HPDE6-E6E7 (cell line): ENCODE data around the gene SLC2A3.
"Not testable (repeated sequence)": the region's sequence is repeated elsewhere in the genome, so short reads cannot be mapped to it uniquely, and the experiment has no call there.

Source experiments
- DNase-seq: peaks from one replicate; pipeline ENCODE4 v3.0.0; 2011; ENCODE audit warnings: missing footprints; ENCODE audit errors: extremely low spot score

The SLC2A3 gene

DNA sequence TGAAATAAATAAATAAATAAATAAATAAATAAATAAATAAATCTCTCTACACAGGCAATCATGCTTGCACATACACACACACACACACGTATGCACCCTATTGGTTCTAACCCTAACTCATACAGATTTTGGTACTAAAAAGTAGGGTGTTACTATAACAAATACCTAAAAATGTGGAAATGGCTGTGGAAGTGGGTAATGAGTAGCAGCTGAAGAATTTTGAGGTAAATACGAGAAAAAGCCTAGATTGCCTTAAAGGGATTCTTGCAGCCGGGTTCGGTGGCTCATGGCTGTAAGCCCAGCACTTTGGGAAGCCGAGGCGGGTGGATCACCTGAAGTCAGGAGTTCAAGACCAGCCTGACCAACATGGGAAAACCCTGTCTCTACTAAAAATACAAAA is 15.7 kb upstream of the SLC2A3 start:
- no peak for DNase-seq

DNA sequence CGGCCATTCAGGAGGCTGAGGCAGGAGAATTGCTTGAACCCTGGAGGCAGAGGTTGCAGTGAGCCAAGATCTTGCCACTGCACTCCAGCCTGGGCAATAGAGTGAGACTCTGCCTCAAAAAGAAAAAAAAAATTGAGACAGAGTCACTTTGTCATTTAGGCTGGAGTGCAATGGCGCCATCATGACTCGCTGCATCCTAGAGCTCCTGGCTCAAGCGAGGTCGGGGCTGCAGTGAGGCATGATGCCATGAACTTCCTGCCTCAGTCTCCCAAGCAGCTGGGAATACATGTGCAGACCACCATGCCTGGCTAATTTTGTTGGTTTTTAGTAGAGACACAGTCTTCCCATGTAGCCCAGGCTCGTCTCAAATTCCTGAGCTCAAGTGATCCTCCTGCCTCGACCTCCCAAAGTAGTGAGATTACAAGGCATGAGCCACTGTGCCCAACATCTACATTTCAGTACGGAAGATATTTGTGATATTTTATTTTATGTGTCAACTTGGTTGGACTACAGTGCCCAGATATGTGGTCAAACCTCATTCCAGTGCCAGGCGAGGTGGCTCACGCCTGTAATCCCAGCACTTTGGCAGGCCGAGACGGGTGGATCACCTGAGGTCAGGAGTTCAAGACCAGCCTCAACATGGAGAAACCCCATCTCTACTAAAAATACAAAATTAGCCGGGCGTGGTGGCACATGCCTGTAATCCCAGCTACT is 14.4 kb upstream of the SLC2A3 start:
- DNase-seq: not testable (repeated sequence)

DNA sequence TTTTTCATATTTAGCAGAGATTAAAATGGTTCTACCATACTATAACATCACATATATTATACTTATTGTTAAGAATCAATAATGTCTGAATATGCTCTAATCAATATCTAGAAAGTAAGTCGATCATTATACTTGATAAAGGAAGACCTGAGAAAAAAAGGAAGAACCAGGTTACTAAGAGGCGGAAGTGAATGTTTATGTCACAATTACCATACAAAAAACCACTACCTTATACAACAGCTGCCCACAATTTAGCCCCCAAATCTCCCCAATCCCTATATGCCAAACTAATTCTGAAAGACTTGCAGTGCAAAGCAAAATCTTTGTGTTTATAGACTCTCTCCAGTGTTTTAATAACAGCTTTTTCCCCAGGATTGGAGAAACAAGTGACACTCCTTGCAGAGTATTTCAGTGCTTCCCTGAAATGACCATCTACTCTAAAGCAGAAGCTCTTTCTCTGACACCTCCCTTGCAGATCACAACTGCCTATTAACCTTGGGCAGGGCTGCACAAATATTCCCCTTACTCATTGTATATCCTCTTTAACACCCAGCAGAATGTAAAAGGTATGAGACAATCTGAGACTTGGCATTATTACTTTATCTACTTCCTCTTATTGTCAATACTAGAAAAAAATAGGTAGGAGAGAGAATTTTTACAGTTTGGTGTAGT is 12.7 kb upstream of the SLC2A3 start:
- DNase-seq: no peak

DNA sequence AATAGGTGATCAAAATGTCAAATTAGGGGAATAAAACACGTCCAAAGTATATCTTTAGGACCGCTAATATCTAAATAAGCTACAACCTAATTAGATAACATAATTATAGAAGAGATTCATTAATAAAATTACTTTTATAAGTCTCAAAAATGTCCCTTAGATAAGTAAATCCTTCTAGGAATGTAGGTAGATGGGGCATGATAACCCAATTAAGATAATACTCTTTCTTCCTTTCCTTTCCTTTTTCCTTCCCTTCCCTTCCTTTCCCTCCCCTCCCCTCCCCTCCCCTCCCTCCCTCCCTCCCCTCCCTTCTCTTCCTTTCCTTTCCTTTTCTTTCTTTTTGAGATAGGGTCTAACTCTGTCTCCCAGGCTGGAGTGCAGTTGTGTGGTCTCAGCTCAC is 11.0 kb upstream of the SLC2A3 start:
- DNase-seq: no peak

DNA sequence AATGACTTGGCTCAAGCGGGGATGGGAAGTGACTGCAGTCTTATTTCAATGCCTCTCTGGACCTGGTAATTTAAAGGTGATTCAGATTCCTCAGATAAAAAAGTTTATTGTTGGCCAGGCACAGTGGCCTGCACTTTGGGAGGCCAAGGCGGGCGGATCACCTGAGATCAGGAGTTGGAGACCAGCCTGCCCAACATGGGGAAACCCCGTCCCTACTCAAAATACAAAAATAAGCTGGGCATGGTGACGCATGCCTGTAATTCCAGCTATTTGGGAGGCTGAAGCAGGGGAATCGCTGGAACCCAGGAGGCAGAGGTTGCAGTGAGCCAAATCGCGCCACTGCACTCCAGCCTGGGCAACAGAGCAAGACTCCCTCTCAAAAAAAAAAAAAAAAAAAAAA is 8.8 kb upstream of the SLC2A3 start:
- DNase-seq: not testable (repeated sequence)

DNA sequence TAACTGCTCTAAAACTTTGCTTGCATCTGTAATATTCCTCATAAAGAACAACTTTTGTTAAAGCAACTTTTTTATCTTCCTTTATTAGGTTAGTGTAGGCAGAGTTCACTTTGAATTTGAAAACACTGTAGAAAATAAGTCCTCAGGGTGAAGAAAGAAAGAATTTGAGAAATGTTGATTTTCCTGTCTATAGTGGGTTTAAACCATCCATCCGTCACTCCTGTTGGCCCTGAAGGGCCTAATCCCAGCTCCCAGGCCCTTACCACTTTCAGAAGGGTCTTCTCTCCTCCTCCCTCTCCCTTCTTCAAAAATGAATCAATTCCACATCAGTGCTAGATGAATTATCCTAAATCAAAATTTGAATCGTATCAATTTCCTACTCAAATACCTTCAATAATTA is 4.9 kb upstream of the SLC2A3 start:
- DNase-seq: no peak

DNA sequence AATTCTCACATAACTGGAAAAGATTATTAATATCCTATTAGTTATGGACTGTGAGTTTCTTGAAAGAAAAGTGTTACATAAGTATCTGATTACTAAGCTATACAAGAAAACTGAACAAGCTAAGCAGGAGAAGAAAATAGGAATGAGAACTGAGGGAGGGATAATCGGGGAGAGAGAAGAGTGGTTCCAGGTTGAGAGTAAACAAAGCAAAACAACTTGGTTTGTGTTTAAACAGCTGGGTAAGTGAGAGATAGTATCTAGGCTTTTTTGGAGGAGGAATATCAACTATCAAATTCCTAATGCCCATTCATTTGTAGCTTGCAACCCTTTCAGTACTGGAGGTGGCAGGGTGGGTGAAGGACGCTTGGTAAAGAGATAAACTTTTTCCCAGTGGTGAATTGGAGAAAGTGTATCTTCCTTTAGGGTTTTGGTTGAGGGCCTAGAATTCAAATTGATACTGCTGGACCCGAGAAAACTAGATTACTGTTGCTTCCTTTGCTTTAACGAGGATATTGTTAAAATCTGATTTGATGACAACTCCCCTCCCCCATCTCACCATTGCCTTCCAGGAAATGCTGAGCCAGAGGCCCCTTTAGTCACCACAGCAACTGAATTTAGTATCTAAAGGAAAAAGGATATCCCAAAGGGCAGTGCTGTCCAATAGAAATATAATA is 2.0 kb upstream of the SLC2A3 start:
- no peak for DNase-seq

DNA sequence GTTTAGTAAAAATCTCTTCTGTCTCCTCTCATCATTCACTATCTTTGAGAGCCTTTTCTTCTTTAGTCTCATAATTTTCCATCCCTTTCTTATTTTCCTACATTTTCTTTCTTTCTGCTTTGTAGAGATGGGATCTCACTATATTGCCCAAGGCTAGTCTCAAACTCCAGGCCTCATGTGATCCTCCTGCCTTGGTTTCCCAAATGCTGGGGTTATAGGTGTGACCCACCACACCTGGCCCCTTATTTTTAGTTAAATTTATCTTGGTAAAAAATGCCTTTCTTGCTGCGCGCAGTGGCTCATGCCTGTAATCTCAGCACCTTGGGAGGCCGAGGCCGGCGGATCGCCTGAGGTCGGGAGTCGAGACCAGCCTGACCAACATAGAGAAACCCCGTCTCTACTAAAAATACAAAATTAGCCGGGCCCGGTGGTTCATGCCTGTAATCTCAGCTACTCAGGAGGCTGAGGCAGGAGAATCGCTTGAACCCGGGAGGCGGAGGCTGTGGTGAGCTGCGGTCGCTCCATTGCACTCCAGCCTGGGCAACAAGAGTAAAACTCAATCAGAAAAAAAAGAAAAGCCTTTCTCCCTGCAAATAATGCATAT is 996 bp downstream of the SLC2A3 start:
- no peak for DNase-seq

DNA sequence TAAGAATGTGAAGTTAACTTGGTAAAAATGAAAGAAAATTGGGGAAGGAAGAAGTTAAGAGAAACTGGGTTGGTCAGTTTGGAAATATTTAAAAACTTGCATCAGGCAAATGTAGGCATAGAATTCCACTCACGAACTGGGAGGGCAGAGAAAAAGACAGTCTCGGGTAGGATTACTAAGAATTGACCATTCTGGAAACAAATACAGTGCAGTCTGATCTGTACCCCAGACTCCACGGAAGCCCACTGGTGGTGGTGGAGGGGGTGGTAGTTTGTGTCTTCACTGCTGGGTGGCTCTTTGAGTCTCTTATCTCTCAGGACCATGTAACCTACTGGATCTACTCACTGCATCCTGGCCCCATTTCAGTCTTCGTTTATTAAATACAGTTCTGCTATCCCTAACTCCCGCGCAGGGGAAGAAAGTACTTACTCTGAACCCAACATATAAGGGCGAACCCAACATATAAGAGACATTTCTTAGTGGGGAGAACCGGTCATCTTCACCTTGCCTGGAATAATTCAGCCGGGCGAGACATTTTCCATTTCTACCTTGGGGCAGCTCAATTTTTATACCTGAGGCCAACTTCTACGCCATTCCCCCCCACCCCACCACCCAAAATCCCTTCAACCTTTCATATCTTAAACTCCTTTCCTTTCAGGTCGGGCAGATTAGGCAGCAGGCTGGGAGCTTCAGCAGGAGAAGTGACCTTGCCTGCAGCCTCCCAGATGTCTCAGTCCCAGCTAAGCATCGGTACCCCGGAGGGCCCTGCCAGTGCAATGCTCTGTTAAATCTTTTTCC is 1.7 kb downstream of the SLC2A3 start:
- DNase-seq: no peak

DNA sequence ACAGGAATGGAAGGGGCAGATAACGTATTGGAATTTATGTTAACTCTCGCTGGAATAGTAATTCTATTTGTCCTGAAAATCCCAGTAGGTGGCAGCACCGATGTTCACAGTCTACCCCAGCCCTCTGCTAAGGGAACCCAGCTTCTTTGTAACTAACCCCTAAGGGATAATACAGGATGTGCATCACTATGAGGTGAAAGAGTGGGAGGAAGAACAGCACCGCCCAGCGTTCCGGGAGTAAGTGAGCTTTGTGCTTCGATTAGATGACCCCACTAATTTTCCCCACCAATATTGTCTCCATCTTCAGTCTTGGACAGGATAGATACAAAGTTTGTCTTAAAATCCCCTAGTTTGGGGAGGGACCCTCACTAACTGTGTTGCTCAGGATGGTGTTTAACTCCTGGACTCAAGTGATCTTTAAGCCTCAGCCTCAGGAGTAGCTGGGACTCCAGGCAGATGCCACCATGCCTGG is 2.7 kb downstream of the SLC2A3 start:
- DNase-seq: peak; percentile 67

DNA sequence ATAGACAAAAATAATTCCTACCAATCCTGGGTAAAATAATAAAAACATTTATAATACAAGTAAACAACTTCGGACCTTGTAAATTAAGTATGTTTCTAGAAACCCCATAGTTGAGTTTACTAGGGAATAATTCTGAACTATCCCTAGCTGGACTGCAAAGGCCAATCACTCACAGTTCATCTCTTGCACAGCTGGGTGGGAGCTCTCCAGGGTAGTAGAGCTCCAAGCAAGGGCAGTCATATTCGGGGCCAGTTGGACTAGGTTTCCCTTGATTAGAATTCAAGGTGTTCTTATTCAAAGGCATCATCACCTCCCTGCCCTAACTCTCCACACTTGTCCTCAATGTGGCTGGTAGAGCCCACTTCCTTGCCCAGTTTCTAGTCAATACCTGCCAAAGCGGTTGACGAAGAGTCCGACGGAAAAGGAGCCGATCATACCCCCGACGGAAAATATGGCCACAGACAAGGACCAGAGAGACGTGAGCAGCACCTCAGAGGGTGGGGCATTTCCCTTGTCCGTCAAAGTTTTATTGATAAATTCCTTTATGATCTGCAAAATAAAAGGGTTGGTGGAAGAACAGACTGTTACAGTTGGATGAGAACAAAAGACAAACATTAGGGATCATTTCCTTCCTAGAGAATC is 3.3 kb downstream of the SLC2A3 start:
- not testable (repeated sequence) for DNase-seq

DNA sequence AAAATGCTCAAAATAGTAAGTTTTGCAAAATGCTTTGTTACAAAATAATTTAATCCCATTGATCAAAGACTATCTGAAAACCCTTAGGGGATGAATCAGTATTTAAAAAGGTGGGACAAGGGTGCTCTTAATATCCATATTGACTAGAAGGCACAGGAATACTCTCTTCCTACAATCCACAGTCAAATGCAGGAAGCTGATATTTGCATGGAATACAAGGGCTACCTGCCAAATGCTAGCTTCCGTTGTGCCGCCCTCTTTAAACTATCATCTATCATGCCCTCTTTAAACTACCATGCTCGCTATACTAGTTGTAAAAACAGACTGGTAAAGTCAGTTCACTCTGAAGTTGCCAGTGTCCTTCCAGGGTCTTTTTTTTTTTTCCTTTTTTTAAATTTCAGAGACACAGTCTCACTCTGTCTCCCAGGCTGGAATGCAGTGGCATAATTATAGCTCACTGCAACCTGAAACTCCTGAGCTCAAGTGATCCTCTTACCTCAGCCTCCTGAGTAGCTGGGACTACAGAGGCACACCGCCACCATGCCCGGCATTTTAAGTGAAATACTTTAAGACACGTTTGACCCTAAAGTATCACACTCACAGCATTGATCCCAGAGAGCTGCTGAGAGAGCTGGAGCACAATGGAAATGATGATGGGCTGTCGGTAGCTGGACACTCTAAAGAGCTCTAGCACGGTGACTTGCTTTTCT is 6.7 kb downstream of the SLC2A3 start:
- no peak for DNase-seq

DNA sequence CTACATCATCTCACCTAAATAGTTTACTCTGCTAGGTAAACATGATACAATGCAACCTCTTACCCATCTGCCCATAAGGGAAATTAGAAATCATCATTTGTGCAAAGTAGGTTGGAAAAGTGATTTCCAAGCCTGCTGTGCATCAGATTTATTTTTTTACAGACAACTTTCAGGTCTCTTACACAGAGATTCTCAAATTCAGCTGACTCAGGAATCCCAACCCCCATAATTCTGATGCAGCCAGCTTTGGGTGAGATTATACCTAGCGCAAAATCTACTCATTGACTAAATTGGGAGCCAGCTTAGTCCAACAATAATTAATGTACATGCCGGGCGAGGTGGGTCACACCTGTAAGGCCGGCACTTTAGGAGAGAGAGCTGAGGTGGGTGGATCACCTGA is 8.5 kb downstream of the SLC2A3 start:
- no peak for DNase-seq

DNA sequence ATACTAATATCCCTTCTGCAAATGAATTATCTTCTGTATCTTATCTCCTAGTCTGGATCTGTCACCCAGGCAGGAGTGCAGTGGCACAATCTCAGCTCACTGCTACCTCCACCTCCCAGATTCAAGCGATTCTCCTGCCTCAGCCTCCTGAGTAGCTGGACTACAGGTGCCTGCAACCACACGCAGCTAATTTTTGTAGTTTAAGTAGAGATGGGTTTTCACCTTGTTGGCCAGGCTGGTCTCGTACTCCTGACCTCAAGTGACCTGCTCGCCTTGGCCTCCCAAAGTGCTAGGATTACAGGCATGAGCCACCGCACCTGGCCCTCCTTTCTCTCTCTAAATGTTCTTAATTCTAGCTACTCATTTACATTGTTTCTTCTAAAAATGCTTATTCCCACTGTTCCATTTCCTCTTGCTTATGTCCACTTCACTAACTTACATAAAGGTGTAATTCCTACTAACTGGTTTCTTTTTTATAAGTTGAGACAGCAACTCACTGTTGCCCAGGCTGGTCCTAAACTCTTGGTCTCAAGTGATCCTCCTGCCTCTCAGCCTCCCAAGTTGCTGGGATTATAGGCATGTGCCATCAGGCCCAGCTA is 9.8 kb downstream of the SLC2A3 start:
- DNase-seq: not testable (repeated sequence)

DNA sequence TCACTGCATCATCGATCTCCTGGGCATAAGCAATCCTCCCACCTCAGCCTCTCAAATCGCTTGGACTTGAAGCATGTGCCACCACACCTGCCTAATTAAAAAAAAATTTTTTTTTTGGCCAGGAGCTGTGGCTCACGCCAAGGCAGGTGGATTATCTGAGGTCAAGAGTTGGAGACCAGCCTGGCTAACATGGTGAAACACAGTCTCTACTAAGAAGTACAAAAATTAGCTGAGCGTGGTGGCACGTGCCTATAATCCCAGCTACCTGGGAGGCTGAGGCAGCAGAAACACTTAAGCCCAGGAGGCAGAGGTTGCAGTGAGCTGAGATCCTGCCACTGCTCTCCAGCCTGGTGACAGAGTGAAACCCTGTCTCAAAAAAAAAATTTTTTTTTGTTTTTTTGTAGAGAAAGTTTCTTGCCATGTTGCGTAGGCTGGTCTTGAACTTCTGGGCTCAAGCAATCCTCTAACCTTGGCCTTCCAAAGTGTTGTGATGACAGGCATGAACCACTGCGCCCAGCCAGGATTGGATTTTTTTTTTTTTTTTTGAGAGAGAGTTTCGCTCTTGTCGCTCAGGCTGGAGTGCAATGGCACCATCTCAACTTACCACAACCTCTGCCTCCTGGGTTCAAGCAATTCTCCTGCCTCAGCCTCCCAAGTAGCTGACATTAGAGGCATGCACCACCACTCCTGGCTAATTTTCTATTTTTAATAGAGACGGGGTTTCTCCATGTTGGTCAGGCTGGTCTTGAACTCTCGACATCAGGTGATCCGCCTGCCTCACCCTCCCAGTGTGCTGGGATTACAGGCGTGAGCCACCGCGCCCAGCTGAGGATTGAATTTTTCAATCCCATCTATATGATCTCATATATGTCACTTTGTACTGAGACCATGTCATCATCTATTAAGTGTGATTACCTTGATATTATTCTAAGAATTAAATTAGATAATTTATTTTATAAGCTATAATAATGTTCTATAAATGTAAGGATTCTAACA is 12.4 kb downstream of the SLC2A3 start:
- no peak for DNase-seq

DNA sequence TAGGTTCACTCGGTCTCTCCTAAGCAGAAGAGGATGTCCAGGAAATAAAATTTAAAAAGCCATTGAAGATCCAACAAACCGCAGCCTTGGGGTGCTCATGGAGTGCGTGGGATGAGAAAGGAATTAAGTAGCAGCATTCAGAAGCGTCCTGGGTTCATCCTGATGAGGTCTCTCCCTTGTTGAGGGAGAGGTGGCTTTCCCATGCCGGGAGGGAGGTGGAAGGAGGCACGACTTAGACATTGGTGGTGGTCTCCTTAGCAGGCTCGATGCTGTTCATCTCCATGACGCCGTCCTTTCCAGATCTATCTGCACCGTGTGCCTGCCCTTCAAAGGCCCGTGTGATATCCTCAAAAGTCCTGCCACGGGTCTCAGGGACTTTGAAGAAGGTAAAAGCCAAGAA is 14.8 kb downstream of the SLC2A3 start:
- DNase-seq: not testable (repeated sequence)

DNA sequence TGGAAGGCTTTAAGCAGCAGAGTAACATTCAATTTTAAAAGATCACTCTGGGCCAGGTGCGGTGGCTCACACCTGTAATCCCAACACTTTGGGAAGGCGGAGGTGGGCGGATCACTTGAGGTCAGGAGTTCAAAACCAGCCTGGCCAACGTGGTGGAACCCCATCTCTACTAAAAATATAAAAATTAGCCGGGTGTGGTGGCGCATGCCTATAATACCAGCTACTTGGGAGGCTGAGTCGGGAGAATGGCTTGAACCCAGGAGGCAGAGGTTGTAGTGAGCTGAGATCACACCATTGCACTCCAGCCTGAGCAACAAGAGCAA is 17.8 kb downstream of the SLC2A3 start:
- not testable (repeated sequence) for DNase-seq

DNA sequence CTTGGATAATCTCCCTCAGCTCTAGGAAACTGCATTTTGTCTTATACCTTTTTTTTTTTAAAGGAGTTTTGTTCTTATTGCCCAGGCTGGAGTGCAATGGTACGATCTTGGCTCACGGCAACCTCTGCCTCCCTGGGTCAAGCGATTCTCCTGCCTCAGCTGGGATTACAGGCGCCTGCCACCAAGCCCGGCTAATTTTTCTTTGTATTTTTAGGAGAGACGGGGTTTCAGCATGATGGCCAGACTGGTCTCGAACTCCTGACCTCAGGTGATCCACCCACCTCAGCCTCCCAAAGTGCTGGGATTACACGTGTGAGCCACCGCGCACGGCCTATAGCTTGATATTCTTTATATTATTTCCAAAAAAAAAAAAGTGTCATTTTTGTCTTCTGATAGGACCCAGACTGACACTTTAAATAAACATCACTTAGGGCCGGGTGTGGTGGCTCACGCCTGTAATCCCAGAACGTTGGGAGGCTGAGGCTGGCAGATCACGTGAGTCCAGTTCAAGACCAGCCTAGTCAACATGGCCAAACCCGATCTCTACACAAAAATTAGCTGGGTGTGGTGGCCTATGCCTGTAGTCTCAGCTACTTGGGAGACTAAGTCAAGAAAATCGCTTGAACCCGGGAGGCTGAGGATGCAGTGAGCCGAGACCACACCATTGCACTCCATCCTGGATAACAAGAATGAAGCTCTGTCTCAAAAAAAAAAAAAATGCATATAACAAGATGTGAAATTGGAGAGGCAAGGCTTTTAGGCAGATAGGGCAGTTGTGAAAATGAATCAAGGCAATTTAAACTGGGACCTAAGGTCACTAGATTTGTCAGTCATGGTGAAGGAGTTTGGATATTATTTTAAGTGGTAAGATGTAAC is 18.4 kb downstream of the SLC2A3 start:
- no peak for DNase-seq
